HG02938 (cell line): ENCODE results near the gene RIBC2.
"Not testable (repeated sequence)": the region's sequence is repeated elsewhere in the genome, so short reads cannot be mapped to it uniquely, and the experiment has no call there.

Experiments used
- ATAC-seq: cut with Tn5 transposase; IDR thresholded peaks from one replicate; pipeline ENCODE4 v1.9.1; 2021; ENCODE audit warnings: mild to moderate bottlenecking, moderate library complexity; ENCODE audit not compliant: unreplicated experiment

Gene RIBC2

DNA sequence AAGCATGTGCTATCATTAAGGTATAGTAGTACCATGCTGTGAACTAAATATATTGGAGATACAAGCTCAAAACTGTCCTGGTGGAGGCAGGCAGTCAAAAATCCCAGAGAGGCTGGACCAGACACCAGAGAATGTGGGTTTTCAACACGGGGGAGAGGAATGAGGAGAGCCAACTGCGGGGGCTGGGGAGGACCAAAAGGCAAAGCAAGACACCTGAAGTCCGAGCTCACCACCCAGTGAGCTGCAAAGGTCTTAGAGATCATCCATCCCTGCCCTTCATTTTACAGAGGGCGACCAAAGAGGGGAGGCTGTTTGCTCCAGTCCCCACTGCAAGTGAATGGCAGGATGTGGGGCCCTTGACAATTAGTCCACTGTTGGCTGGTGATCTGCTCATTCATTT lies 10.0 kb downstream of the RIBC2 start:
- ATAC-seq: no peak

DNA sequence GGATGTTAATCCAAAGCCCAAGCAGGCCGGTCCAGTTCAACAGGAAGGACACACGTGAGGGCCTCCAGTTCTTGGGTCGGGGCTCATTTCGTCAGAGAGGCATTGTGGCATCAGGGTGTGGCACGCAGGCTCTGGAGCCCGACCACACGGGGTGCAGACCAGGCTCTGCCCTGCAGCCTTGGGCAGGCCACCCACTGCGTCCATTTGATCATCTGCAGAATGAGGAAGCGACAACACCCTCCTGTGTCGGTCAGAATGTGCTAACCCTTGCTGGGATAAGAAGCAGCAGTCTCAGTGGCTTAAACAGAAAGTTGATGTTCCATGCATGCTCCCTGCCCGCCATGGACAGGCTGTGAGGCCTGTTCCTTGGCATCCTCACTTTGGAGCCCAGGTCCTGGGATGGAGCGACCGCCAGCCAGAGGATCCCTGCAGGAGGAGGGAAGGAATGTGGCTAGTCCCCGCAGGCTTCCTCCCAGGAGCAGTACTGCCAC lies 10.8 kb downstream of the RIBC2 start:
- no peak for ATAC-seq

DNA sequence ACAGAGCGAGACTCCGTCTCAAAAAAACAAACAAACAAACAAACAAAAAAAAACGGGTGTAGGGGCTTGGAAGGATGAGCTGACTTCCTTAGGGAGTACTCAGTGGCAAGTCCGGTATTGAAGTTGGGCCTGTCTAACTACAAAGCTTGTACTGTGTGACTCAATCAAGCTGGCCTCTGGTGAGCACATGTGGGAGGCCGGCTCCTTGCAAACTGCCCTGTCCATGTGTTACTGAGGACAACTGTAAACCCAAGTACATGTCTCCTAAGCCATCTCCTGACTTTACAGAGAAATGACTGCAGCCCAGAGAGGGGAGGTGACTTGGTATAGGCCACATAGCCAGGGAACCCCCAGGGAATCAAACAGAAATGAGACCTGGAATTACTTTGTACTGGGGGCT lies 11.6 kb downstream of the RIBC2 start:
- ATAC-seq: no peak

DNA sequence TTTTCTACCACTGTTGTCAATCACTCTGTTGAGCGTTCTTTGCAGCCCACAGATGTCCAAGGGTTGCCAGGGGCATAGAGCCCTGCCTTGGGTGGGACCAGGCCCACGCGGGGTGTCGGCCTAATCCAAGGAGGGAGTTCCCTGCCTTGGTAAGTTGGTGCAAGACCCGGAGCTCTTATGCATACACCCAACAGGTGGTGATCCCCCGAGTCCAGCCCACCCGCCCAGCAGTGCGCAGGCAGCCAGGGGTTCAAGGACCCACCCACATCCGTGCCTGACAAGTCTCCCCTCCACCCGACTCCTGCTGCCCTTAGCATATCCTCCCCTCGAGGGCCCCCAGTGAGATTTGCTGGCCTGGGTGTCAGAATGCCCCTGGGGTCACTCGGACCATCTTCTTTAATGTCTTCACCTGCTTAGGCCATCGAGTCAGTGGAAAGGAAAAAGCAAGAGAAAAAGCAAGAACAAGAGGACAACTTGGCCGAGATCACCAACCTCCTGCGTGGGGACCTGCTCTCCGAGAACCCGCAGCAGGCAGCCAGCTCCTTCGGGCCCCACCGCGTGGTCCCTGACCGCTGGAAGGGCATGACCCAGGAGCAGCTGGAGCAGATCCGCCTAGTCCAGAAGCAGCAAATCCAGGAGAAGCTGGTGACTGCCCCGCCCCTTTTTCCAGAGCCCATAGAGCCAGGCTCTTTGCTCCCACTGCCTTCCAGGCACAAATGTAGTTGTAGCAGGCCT lies 12.2 kb downstream of the RIBC2 start:
- ATAC-seq: no peak

- no peak for ATAC-seq
Observed at GRCh38 chr22:45426387-45426786, 12.9 kb downstream of the RIBC2 start.

GRCh38 chr22:45427114-45427513 lies 13.6 kb downstream of the RIBC2 start:
- ATAC-seq: no peak

DNA sequence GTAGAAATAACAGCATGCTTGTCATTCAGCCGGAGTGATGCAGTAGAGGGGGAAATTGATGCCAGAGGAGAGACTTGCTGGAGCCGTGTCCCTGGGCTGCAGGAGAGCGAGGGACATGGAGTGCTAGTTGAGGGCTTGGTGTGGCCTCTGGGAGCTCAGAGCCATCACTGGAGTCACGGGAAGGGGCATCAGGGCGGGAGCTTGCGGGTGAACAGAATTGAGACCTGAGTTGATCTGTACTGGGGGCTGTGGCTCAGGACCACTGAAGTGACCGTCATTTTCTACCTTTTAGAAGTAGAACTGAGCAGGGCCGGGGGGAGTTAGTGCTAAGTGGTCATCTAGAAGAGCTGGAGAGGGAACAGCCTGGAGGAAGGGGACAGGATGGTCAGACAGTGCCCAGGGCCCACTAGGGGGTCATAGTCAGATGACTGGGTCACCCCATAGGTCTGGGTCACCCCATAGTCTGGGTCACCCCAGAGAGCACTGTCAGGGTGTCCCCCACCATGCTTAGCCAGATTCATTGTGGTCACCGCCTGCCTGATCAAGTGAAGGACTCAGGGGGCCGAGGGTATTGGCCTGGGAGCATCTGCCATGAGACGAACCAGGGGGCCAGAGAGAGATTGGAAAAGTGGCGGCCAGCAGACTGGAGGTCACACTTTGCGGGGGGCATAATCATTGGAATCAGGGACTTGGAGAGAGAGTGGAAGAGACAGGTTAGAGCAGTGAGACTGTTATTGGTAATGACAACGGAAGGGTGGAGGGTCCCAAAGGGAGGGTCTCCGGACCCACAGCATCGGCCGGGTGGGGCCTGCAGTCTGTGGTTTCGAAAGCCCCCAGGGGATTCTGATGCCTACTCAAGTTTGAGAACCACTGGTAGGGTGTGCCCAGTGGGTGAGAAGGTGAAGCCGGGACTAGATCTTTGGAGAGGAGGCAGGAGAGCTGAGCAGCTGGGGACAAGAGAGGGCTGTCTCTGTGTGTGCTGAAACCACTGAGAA lies 15.2 kb downstream of the RIBC2 start:
- no peak for ATAC-seq

- ATAC-seq: no peak
Observed at GRCh38 chr22:45429424-45429823, 15.9 kb downstream of the RIBC2 start.

- no peak for ATAC-seq
Observed at GRCh38 chr22:45429981-45430775, 16.7 kb downstream of the RIBC2 start.

DNA sequence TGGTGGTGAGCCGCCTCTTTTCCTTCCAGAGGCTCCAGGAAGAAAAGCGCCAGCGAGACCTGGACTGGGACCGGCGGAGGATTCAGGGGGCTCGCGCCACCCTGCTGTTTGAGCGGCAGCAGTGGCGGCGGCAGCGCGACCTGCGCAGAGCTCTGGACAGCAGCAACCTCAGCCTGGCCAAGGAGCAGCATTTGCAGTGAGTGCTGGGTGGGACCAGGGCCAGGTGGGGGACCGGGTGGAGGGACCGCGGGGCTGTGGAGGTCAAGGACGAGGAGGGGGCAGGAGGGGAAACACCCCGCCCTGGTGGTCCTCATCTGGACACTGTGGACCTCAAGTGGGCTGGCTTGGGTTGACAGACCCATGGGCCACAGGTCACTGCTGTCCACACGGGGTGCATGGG lies 17.4 kb downstream of the RIBC2 start:
- no peak for ATAC-seq

- no peak for ATAC-seq
Observed at GRCh38 chr22:45434981-45435380, 21.5 kb downstream of the RIBC2 start.

GRCh38 chr22:45435544-45436139 lies 22.1 kb downstream of the RIBC2 start:
- ATAC-seq: no peak

- ATAC-seq: not testable (repeated sequence)
Observed at GRCh38 chr22:45436871-45437517, 23.5 kb downstream of the RIBC2 start.

GRCh38 chr22:45438336-45438735 lies 24.8 kb downstream of the RIBC2 start:
- ATAC-seq: no peak

DNA sequence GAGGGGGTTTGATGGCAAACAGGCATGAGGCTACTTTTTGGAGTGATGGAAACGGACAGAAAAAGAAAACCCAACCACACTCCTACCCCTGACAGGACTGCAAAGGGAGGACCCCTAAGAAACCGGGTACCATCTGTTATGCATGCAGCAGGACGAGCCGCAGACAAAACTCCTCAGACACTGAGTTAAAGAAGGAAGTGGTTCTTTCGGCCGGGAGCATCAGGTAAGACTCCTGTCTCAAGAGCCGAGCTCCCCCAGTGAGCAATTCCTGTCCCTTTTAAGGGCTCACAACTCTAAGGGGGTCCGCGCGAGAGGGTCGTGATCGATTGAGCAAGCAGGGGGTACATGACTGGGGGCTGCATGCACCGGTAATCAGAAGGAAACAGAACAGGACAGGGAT lies 27.2 kb downstream of the RIBC2 start:
- ATAC-seq: not testable (repeated sequence)

- ATAC-seq: no peak
Observed at GRCh38 chr22:45441138-45441537, 27.6 kb downstream of the RIBC2 start.

DNA sequence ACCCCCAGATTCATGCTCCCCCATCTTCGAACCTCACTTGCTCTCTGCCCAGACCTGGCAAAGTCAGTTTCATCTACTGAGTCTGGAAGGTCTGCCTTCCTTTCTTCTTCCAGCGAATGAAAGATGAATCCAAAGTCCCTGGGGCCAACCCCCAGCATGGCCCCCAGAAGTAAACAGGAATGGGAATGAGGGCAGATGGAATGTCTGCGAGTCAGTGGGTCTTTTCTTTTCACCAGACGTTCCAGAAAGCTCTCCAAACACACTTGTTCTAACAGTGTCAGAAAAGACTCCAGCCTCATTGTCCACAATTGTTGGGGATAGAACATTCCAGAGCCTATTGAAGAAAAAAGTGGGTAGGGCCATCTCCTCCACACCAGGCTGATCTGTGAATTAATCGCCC lies 28.6 kb downstream of the RIBC2 start:
- ATAC-seq: no peak

DNA sequence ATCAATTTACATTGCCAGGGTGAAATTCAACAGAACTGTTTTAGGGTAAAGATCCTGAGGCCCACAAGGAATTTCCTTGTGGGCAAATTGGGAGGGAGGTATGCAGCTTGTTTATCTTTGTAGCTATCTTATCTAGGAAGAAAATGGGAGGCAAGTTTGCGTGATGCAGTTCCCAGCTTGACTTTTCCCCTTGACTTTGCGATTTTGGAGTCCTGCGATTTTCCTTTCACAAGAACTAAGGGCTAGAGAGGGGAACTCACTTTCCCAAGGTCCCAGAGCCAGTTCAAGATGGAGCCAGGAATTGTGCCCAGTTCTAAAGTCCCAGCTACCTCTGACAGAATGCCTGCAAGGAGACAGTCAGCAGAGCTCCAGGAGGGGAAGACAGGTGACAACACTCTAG lies 30.7 kb downstream of the RIBC2 start:
- no peak for ATAC-seq

DNA sequence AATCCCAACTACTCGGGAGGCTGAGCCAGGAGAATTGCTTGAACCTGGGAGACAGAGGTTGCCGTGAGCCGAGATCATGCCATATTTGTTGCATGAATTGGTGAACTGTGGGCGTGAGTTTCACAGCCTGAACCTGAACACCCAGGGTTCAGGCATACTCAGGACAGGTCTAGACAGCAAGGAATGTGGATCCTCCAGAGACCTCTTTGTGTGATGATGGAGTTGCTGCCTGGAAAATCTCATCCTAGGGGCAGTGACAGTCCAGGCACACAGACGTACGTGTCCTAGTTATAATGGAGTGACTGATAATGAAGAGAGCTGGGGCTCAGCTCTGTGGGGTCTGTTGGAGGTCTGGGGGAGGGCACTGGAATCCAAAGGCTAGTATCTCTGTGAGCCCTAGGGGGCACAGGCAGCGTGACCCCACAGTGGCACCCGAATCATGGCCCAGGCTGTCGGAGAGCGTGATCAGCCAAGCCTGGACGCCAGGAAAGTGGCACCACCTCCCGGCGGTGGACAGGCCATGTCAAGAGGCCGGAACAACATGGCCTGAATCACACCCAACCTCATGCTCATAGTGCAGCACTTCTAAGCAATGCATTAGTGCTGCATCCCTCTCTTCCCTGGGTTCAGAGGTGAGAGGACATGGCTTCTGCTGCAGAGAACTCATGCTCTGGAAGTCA lies 31.7 kb downstream of the RIBC2 start:
- no peak for ATAC-seq

- ATAC-seq: no peak
Observed at GRCh38 chr22:45446216-45446615, 32.7 kb downstream of the RIBC2 start.
